ENCODE measurements around the gene NME7. TPM values are rescaled to one million over a fixed set of nuclear protein-coding genes. Genes with fewer than 3 reads are reported as not detected.
"Not testable (repeated sequence)": the region's sequence is repeated elsewhere in the genome, so short reads cannot be mapped to it uniquely, and the experiment has no call there.

NME7 gene
- total and polyA plus RNA-seq, 9 donors, result 8.5 to 28.1 (median 21.8) TPM

GRCh38 chr1:169202791-169203665 lies 164.6 kb downstream of the NME7 start:
- H3K4me1 ChIP-seq (ENCODE audit: control insufficient read depth, insufficient read depth, low read length), result no peaks in the 10 kb centered on the region

GRCh38 chr1:169201084-169201619 lies 166.4 kb downstream of the NME7 start:
- Histone ChIP-seq H3K4me1 (ENCODE audit: control insufficient read depth, insufficient read depth, low read length) (no peaks in the 10 kb centered on the region), H3K9me3 (replicated peaks; ENCODE audit: control insufficient read depth, low read depth, low read length) (no peaks in the 10 kb centered on the region), H3K36me3 (ENCODE audit: control insufficient read depth, insufficient read depth, low read length) (no peaks in the 10 kb centered on the region), H3K4me3 (ENCODE audit: low read length) (no peak overlapping the region), H3K27me3 (ENCODE audit: control insufficient read depth, insufficient read depth, low read length) (no peaks in the 10 kb centered on the region), H3K27ac (ENCODE audit: low read length) (no peak overlapping the region)
- DNase-seq, result no peak
- WGBS (ENCODE audit: insufficient coverage), result 92% methylated on average over 4 of the region's 5 CpGs

More at GRCh38 chr1:169202791-169203665, 164.6 kb downstream of the NME7 start:
- Histone ChIP-seq H3K27me3 (ENCODE audit: control insufficient read depth, insufficient read depth, low read length) (no peaks in the 10 kb centered on the region), H3K36me3 (ENCODE audit: control insufficient read depth, insufficient read depth, low read length) (no peaks in the 10 kb centered on the region), H3K4me3 (ENCODE audit: low read length) (no peak overlapping the region), H3K9me3 (replicated peaks; ENCODE audit: control insufficient read depth, low read depth, low read length) (no peaks in the 10 kb centered on the region), H3K27ac (ENCODE audit: low read length) (no peak overlapping the region)
- no peak for DNase-seq
- WGBS (ENCODE audit: insufficient coverage), result no CpG with 5 or more reads among the region's 3 CpGs

- no peaks in the 10 kb centered on the region for H3K36me3 ChIP-seq (ENCODE audit: control insufficient read depth, insufficient read depth, low read length)
- no peaks in the 10 kb centered on the region for H3K27me3 ChIP-seq (ENCODE audit: control insufficient read depth, insufficient read depth, low read length)
- H3K9me3 ChIP-seq (replicated peaks; ENCODE audit: control insufficient read depth, low read depth, low read length), result no peaks in the 10 kb centered on the region
- DNase-seq, result no peak
- H3K27ac ChIP-seq (ENCODE audit: low read length), result no peak overlapping the region
- H3K4me1 ChIP-seq (ENCODE audit: control insufficient read depth, insufficient read depth, low read length), result no peaks in the 10 kb centered on the region
- no peak overlapping the region for H3K4me3 ChIP-seq (ENCODE audit: low read length)
Measured at GRCh38 chr1:169200319-169200718, 167.3 kb downstream of the NME7 start.

- Histone ChIP-seq H3K27ac (ENCODE audit: low read length) (no peak overlapping the region), H3K36me3 (ENCODE audit: control insufficient read depth, insufficient read depth, low read length) (no peaks in the 10 kb centered on the region), H3K27me3 (ENCODE audit: control insufficient read depth, insufficient read depth, low read length) (no peaks in the 10 kb centered on the region), H3K4me3 (ENCODE audit: low read length) (no peak overlapping the region), H3K4me1 (ENCODE audit: control insufficient read depth, insufficient read depth, low read length) (peaks cover 2% of the 10 kb centered on the region), H3K9me3 (replicated peaks; ENCODE audit: control insufficient read depth, low read depth, low read length) (no peaks in the 10 kb centered on the region)
- WGBS (ENCODE audit: insufficient coverage), result no CpG with 5 or more reads among the region's 3 CpGs
- no peak for DNase-seq
Measured at GRCh38 chr1:169196581-169196980, 171.0 kb downstream of the NME7 start.

- WGBS (ENCODE audit: insufficient coverage), result no CpG with 5 or more reads among the region's 3 CpGs
- no peaks in the 10 kb centered on the region for H3K9me3 ChIP-seq (replicated peaks; ENCODE audit: control insufficient read depth, low read depth, low read length)
- no peak for DNase-seq
- peaks cover 2% of the 10 kb centered on the region for H3K4me1 ChIP-seq (ENCODE audit: control insufficient read depth, insufficient read depth, low read length)
- H3K27ac ChIP-seq (ENCODE audit: low read length), result no peak overlapping the region
- no peaks in the 10 kb centered on the region for H3K36me3 ChIP-seq (ENCODE audit: control insufficient read depth, insufficient read depth, low read length)
- H3K27me3 ChIP-seq (ENCODE audit: control insufficient read depth, insufficient read depth, low read length), result no peaks in the 10 kb centered on the region
- H3K4me3 ChIP-seq (ENCODE audit: low read length), result no peak overlapping the region
Measured at GRCh38 chr1:169196161-169196560, 171.4 kb downstream of the NME7 start.

GRCh38 chr1:169193191-169193850 lies 174.3 kb downstream of the NME7 start:
- DNase-seq, result peak; percentile 53
- WGBS (ENCODE audit: insufficient coverage), result no CpG with 5 or more reads among the region's 4 CpGs
- H3K4me3 ChIP-seq (ENCODE audit: low read length), result no peak overlapping the region

GRCh38 chr1:169186106-169186505 lies 181.5 kb downstream of the NME7 start:
- no peaks in the 10 kb centered on the region for H3K27me3 ChIP-seq (ENCODE audit: control insufficient read depth, insufficient read depth, low read length)
- DNase-seq, result no peak
- no CpG with 5 or more reads among the region's 1 CpG for WGBS (ENCODE audit: insufficient coverage)
- no peaks in the 10 kb centered on the region for H3K9me3 ChIP-seq (replicated peaks; ENCODE audit: control insufficient read depth, low read depth, low read length)
- no peaks in the 10 kb centered on the region for H3K4me1 ChIP-seq (ENCODE audit: control insufficient read depth, insufficient read depth, low read length)
- H3K27ac ChIP-seq (ENCODE audit: low read length), result no peak overlapping the region
- H3K4me3 ChIP-seq (ENCODE audit: low read length), result no peak overlapping the region
- H3K36me3 ChIP-seq (ENCODE audit: control insufficient read depth, insufficient read depth, low read length), result no peaks in the 10 kb centered on the region

More at GRCh38 chr1:169193191-169193850, 174.3 kb downstream of the NME7 start:
- Histone ChIP-seq H3K36me3 (ENCODE audit: control insufficient read depth, insufficient read depth, low read length) (no peaks in the 10 kb centered on the region), H3K27me3 (ENCODE audit: control insufficient read depth, insufficient read depth, low read length) (no peaks in the 10 kb centered on the region), H3K27ac (ENCODE audit: low read length) (no peak overlapping the region), H3K9me3 (replicated peaks; ENCODE audit: control insufficient read depth, low read depth, low read length) (no peaks in the 10 kb centered on the region), H3K4me1 (ENCODE audit: control insufficient read depth, insufficient read depth, low read length) (peaks cover 2% of the 10 kb centered on the region)

GRCh38 chr1:169184812-169185211 lies 182.8 kb downstream of the NME7 start:
- Histone ChIP-seq H3K36me3 (ENCODE audit: control insufficient read depth, insufficient read depth, low read length) (no peaks in the 10 kb centered on the region), H3K4me1 (ENCODE audit: control insufficient read depth, insufficient read depth, low read length) (no peaks in the 10 kb centered on the region), H3K9me3 (replicated peaks; ENCODE audit: control insufficient read depth, low read depth, low read length) (no peaks in the 10 kb centered on the region), H3K27ac (ENCODE audit: low read length) (no peak overlapping the region), H3K4me3 (ENCODE audit: low read length) (no peak overlapping the region), H3K27me3 (ENCODE audit: control insufficient read depth, insufficient read depth, low read length) (no peaks in the 10 kb centered on the region)
- no CpG with 5 or more reads among the region's 1 CpG for WGBS (ENCODE audit: insufficient coverage)
- no peak for DNase-seq

- 86% methylated on average over 1 of the region's 3 CpGs for WGBS (ENCODE audit: insufficient coverage)
- Histone ChIP-seq H3K27ac (ENCODE audit: low read length) (no peak overlapping the region), H3K27me3 (ENCODE audit: control insufficient read depth, insufficient read depth, low read length) (no peaks in the 10 kb centered on the region), H3K36me3 (ENCODE audit: control insufficient read depth, insufficient read depth, low read length) (no peaks in the 10 kb centered on the region), H3K9me3 (replicated peaks; ENCODE audit: control insufficient read depth, low read depth, low read length) (no peaks in the 10 kb centered on the region), H3K4me1 (ENCODE audit: control insufficient read depth, insufficient read depth, low read length) (no peaks in the 10 kb centered on the region), H3K4me3 (ENCODE audit: low read length) (no peak overlapping the region)
- DNase-seq, result no peak
Measured at GRCh38 chr1:169180174-169180573, 187.4 kb downstream of the NME7 start.

GRCh38 chr1:169179431-169179830 lies 188.2 kb downstream of the NME7 start:
- not testable (repeated sequence) for H3K36me3 ChIP-seq (ENCODE audit: control insufficient read depth, insufficient read depth, low read length); H3K4me3 ChIP-seq (ENCODE audit: low read length); H3K27me3 ChIP-seq (ENCODE audit: control insufficient read depth, insufficient read depth, low read length); H3K4me1 ChIP-seq (ENCODE audit: control insufficient read depth, insufficient read depth, low read length); DNase-seq; H3K27ac ChIP-seq (ENCODE audit: low read length); H3K9me3 ChIP-seq (replicated peaks; ENCODE audit: control insufficient read depth, low read depth, low read length)
- 100% methylated on average over 2 of the region's 3 CpGs for WGBS (ENCODE audit: insufficient coverage)
